Measurements from ENCODE around the gene CCNF.

CCNF gene

GRCh38 chr16:2457946-2458345 is 28.7 kb downstream of the CCNF start:
- TF ChIP-seq CREB1 (IDR thresholded peaks at IDR 0.05; ENCODE audit: low read depth) (no peak), USF1 (IDR thresholded peaks at IDR 0.05) (peak; percentile 13; the same call in 1 of the 2 replicates), RAD21 (IDR thresholded peaks at IDR 0.05; ENCODE audit: low read depth) (no peak)

- TF ChIP-seq USF1 (IDR thresholded peaks at IDR 0.05) (no peak), REST (IDR thresholded peaks at IDR 0.05; ENCODE audit: low read depth) (no peak), TEAD4 (IDR thresholded peaks at IDR 0.05) (no peak), TAF1 (IDR thresholded peaks at IDR 0.05; ENCODE audit: low read depth) (no peak), YY1 (IDR thresholded peaks at IDR 0.05; ENCODE audit: low read depth) (no peak), EGR1 (IDR thresholded peaks at IDR 0.05) (no peak), TCF12 (IDR thresholded peaks at IDR 0.05; ENCODE audit: low read depth) (no peak), RAD21 (IDR thresholded peaks at IDR 0.05; ENCODE audit: low read depth) (no peak), MAX (IDR thresholded peaks at IDR 0.05) (no peak), CEBPB (IDR thresholded peaks at IDR 0.05) (no peak), EP300 (IDR thresholded peaks at IDR 0.05; ENCODE audit: borderline replicate concordance) (no peak), CREB1 (IDR thresholded peaks at IDR 0.05; ENCODE audit: low read depth) (no peak), NFIC (IDR thresholded peaks at IDR 0.05) (no peak), ZBTB7A (IDR thresholded peaks at IDR 0.05; ENCODE audit: low read depth) (no peak), FOXM1 (IDR thresholded peaks at IDR 0.05; ENCODE audit: borderline replicate concordance, low read depth) (no peak)
Observed at GRCh38 chr16:2458887-2459646, 29.8 kb downstream of the CCNF start.

GRCh38 chr16:2459647-2460390 is 30.6 kb downstream of the CCNF start, which contains the start of gene TEDC2:
TSS of gene TEDC2 (plus strand) at chr16:2460109. CDS start at chr16:2460145, 36 bp downstream.
- TF ChIP-seq USF1 (IDR thresholded peaks at IDR 0.05) (no peak; the same call in 1 of the 2 replicates), MAX (IDR thresholded peaks at IDR 0.05) (peak; percentile 96), TEAD4 (IDR thresholded peaks at IDR 0.05) (0 out of 2 replicates have a peak, but pooled peaks have one; percentile 2), ZBTB7A (IDR thresholded peaks at IDR 0.05; ENCODE audit: low read depth) (no peak), EP300 (IDR thresholded peaks at IDR 0.05; ENCODE audit: borderline replicate concordance) (peak; percentile 27; the same call in 1 of the 2 replicates), YY1 (IDR thresholded peaks at IDR 0.05; ENCODE audit: low read depth) (peak; percentile 9; the same call in 1 of the 2 replicates), CREB1 (IDR thresholded peaks at IDR 0.05; ENCODE audit: low read depth) (peak; percentile 25; the same call in 1 of the 2 replicates), RAD21 (IDR thresholded peaks at IDR 0.05; ENCODE audit: low read depth) (no peak), TCF12 (IDR thresholded peaks at IDR 0.05; ENCODE audit: low read depth) (peak; percentile 33; the same call in 1 of the 2 replicates), NFIC (IDR thresholded peaks at IDR 0.05) (no peak), EGR1 (IDR thresholded peaks at IDR 0.05) (no peak), REST (IDR thresholded peaks at IDR 0.05; ENCODE audit: low read depth) (peak; percentile 78), TAF1 (IDR thresholded peaks at IDR 0.05; ENCODE audit: low read depth) (0 out of 2 replicates have a peak, but pooled peaks have one; percentile 8), CEBPB (IDR thresholded peaks at IDR 0.05) (no peak), FOXM1 (IDR thresholded peaks at IDR 0.05; ENCODE audit: borderline replicate concordance, low read depth) (0 out of 2 replicates have a peak, but pooled peaks have one; percentile 16)

GRCh38 chr16:2460391-2460713 is 31.1 kb downstream of the CCNF start:
- TF ChIP-seq ZBTB7A (IDR thresholded peaks at IDR 0.05; ENCODE audit: low read depth) (peak; percentile 52; the same call in 1 of the 2 replicates), EGR1 (IDR thresholded peaks at IDR 0.05) (no peak)

- TF ChIP-seq EP300 (IDR thresholded peaks at IDR 0.05; ENCODE audit: borderline replicate concordance) (no peak), TEAD4 (IDR thresholded peaks at IDR 0.05) (no peak), YY1 (IDR thresholded peaks at IDR 0.05; ENCODE audit: low read depth) (no peak)
Observed at GRCh38 chr16:2460916-2461315, 31.7 kb downstream of the CCNF start.
